OCI-LY7 (cell line): Measurements from ENCODE around the gene PNPLA1. TPM values are rescaled to one million over a fixed set of nuclear protein-coding genes. Genes with fewer than 3 reads are reported as not detected.

ENCODE experiments used
- BruUV-seq: library from RNA; stranded (reverse); fragments of 400-500 nt; replicated peaks from 2 replicates; lab custom pipeline; 2021; lab: Mats Ljungman, UMichigan
- CTCF ChIA-PET: fragments of 300-600 bp; sonication (Branson Sonifier 250); formaldehyde crosslinking; loops from one replicate; lab custom pipeline; 2022; ENCODE audit warnings: antibody characterized with exemption; ENCODE audit not compliant: unreplicated experiment; lab: Charles Lee
- POLR2A ChIA-PET: fragments of 300-600 bp; sonication (Branson Sonifier 250); formaldehyde crosslinking; loops from one replicate; lab custom pipeline; 2022; ENCODE audit warnings: antibody characterized with exemption; lab: Charles Lee
- DNase-seq: peaks from one replicate; pipeline ENCODE4 v3.0.0-alpha.2; 2015; ENCODE audit warnings: low spot score
- H2AFZ ChIP-seq: fragments of 200-600 bp; sonication (generic), shearing (Covaris generic); 2 replicates; pipeline ENCODE4 v1.6.1; 2014; ENCODE audit warnings: mild to moderate bottlenecking, antibody characterized with exemption, low read length, moderate library complexity
- H3K27ac ChIP-seq: fragments of 200-600 bp; sonication (generic); 2 replicates; pipeline ENCODE4 v1.5.1; 2014; ENCODE audit warnings: mixed run types, low read depth, mild to moderate bottlenecking, moderate library complexity, low read length, inconsistent platforms; ENCODE audit not compliant: poor library complexity, severe bottlenecking
- H3K36me3 ChIP-seq: fragments of 200-600 bp; sonication (generic); 2 replicates; pipeline ENCODE4 v1.6.1; 2014; ENCODE audit warnings: mild to moderate bottlenecking, antibody characterized with exemption, low read length, moderate library complexity, mixed read lengths; ENCODE audit not compliant: insufficient read depth
- H3K4me1 ChIP-seq: fragments of 200-600 bp; sonication (generic); 2 replicates; pipeline ENCODE4 v1.5.1; 2014; ENCODE audit warnings: mild to moderate bottlenecking, low read length; ENCODE audit not compliant: insufficient read depth, poor library complexity, severe bottlenecking
- H3K4me2 ChIP-seq: fragments of 200-600 bp; sonication (generic); 2 replicates; pipeline ENCODE4 v1.6.1; 2014; ENCODE audit warnings: mild to moderate bottlenecking, low read length
- H3K4me3 ChIP-seq: fragments of 200-600 bp; sonication (generic); 2 replicates; pipeline ENCODE4 v1.5.1; 2014; ENCODE audit warnings: mild to moderate bottlenecking, low read depth, low read length; ENCODE audit not compliant: poor library complexity, severe bottlenecking
- H3K79me2 ChIP-seq: fragments of 200-600 bp; sonication (generic); 2 replicates; pipeline ENCODE4 v1.6.1; 2016; ENCODE audit warnings: low read depth, mild to moderate bottlenecking, low read length, moderate library complexity, mixed read lengths; ENCODE audit not compliant: insufficient read depth
- H3K9me2 ChIP-seq: fragments of 200-600 bp; sonication (generic); 2 replicates; pipeline ENCODE4 v1.6.1; 2016; ENCODE audit warnings: mild to moderate bottlenecking, low read length, mixed read lengths; ENCODE audit not compliant: insufficient read depth
- H3K9me3 ChIP-seq: fragments of 200-600 bp; sonication (generic); 2 replicates; pipeline ENCODE4 v1.6.1; 2014; ENCODE audit warnings: mild to moderate bottlenecking, mixed run types, low read length, mixed read lengths
- H4K20me1 ChIP-seq: fragments of 200-600 bp; sonication (generic); 2 replicates; pipeline ENCODE4 v1.6.1; 2014; ENCODE audit warnings: mild to moderate bottlenecking, antibody characterized with exemption, low read length, moderate library complexity, mixed read lengths; ENCODE audit not compliant: insufficient read depth
- CTCF ChIP-seq: fragments of 200-600 bp; sonication (generic); conservative IDR thresholded peaks from 2 replicates; pipeline ENCODE4 v1.5.1; 2014; ENCODE audit warnings: mild to moderate bottlenecking, antibody characterized with exemption, low read length, moderate library complexity, mixed read lengths
- EZH2phosphoT487 ChIP-seq: fragments of 200-600 bp; sonication (generic); IDR thresholded peaks from 2 replicates; pipeline ENCODE4 v1.6.1; 2018; ENCODE audit warnings: low read depth, borderline replicate concordance, mild to moderate bottlenecking, mixed run types, antibody characterized with exemption, low read length, moderate library complexity, mixed read lengths
- intact Hi-C: fragments of 100-400 bp; cut with micrococcal nuclease; formaldehyde crosslinking; loops from one replicate; pipeline ENCODE4 v1.10.0; 2022; ENCODE audit not compliant: unreplicated experiment
- total RNA-seq, 2 experiments: library from RNA; depleted of rRNA in 1 of 2; stranded (reverse); fragments of >200 nt in 1 of 2; shearing (Covaris generic) in 1 of 2; gene quantifications; 2 replicates each; pipeline ENCODE4 v1.2.3, GENCODE V29; 2014 to 2022

Gene PNPLA1
- total RNA-seq, 2 experiments from 2014 or later = not detected

- H3K4me2 ChIP-seq = no peak overlapping the region
- no peak for TF ChIP-seq EZH2phosphoT487
- no peak for TF ChIP-seq CTCF
- DNase-seq = no peak
- no peaks in the 10 kb centered on the region for H3K9me2 ChIP-seq
- peaks cover 7% of the 10 kb centered on the region for H3K36me3 ChIP-seq
- CTCF ChIA-PET = no interaction called here
- no peaks in the 10 kb centered on the region for H3K4me1 ChIP-seq
- H3K27ac ChIP-seq = no peak overlapping the region
- H4K20me1 ChIP-seq = no peaks in the 10 kb centered on the region
- H3K79me2 ChIP-seq = no peaks in the 10 kb centered on the region
- H3K9me3 ChIP-seq = no peaks in the 10 kb centered on the region
- BruUV-seq = no TSS peak
- H2AFZ ChIP-seq = no peak overlapping the region
- no peak overlapping the region for H3K4me3 ChIP-seq
- intact Hi-C loops = no loop called here
- POLR2A ChIA-PET = interaction anchor here (0.6 to 1.4 kb wide), 3 partner anchors 22 to 85 kb away, joined by 3 read pairs; no protein-coding TSS in a partner anchor
These were observed 42.3 kb upstream of the PNPLA1 start for GRCh38 chr6:36227379-36228228.

- TF ChIP-seq CTCF (no peak), EZH2phosphoT487 (no peak)
- CTCF ChIA-PET = no interaction called here
- POLR2A ChIA-PET = no interaction called here
- no peaks in the 10 kb centered on the region for H3K9me3 ChIP-seq
- DNase-seq = no peak
- no peaks in the 10 kb centered on the region for H3K79me2 ChIP-seq
- H3K9me2 ChIP-seq = no peaks in the 10 kb centered on the region
- peaks cover 3% of the 10 kb centered on the region; the same call in 1 of the 2 replicates for H3K36me3 ChIP-seq
- no peaks in the 10 kb centered on the region for H4K20me1 ChIP-seq
- H2AFZ ChIP-seq = no peak overlapping the region
- intact Hi-C loops = no loop called here
- no peaks in the 10 kb centered on the region for H3K4me1 ChIP-seq
- BruUV-seq = no TSS peak
- no peak overlapping the region for H3K4me2 ChIP-seq
- no peak overlapping the region for H3K27ac ChIP-seq
- H3K4me3 ChIP-seq = no peak overlapping the region
These were observed 40.6 kb upstream of the PNPLA1 start for GRCh38 chr6:36229223-36229622.

- H3K9me3 ChIP-seq = no peaks in the 10 kb centered on the region
- no peaks in the 10 kb centered on the region for H4K20me1 ChIP-seq
- BruUV-seq = no TSS peak
- no peak overlapping the region for H3K27ac ChIP-seq
- CTCF ChIA-PET = no interaction called here
- H3K4me3 ChIP-seq = no peak overlapping the region
- intact Hi-C loops = no loop called here
- H3K79me2 ChIP-seq = no peaks in the 10 kb centered on the region
- no peak overlapping the region for H2AFZ ChIP-seq
- POLR2A ChIA-PET = interaction anchor here (1.4 kb wide), 1 partner anchor 37 kb away, joined by 3 read pairs; no protein-coding TSS in a partner anchor
- H3K4me1 ChIP-seq = no peaks in the 10 kb centered on the region
- H3K4me2 ChIP-seq = no peak overlapping the region
- no peak for DNase-seq
- no peaks in the 10 kb centered on the region for H3K9me2 ChIP-seq
- TF ChIP-seq EZH2phosphoT487 (no peak), CTCF (no peak)
- no peaks in the 10 kb centered on the region for H3K36me3 ChIP-seq
These were observed 39.5 kb upstream of the PNPLA1 start for GRCh38 chr6:36230371-36230770.
